Upper lobe of left lung (tissue), 4 donors: Measurements from ENCODE around the gene BFSP2.
"Not testable (repeated sequence)": the region's sequence is repeated elsewhere in the genome, so short reads cannot be mapped to it uniquely, and the experiment has no call there.

ENCODE experiments used
- CTCF ChIP-seq, 6 experiments: fragments of 450-650 bp in 4 of 6; fragments of 200-600 bp in 2 of 6; sonication (generic) in 2 of 6; IDR thresholded peaks; one replicate each; pipeline ENCODE4 v1.5.1; 2016 to 2019; ENCODE audit warnings: antibody characterized with exemption in 6 of 6
- EP300 ChIP-seq, 4 donors: sonication (generic); formaldehyde crosslinking; IDR thresholded peaks; one replicate each; pipeline ENCODE4 v1.5.1; 2017; ENCODE audit warnings: antibody characterized with exemption in 4 of 4, control low read depth in 2 of 4
- POLR2A ChIP-seq, 4 donors: fragments of 450-650 bp; IDR thresholded peaks; one replicate each; pipeline ENCODE4 v1.5.1; 2016 to 2017; ENCODE audit warnings: antibody characterized with exemption in 4 of 4, mild to moderate bottlenecking in 2 of 4
- POLR2AphosphoS5 ChIP-seq, 2 donors: sonication (generic); formaldehyde crosslinking; IDR thresholded peaks; one replicate each; pipeline ENCODE4 v1.5.1; 2017; ENCODE audit warnings: antibody characterized with exemption in 2 of 2

GRCh38 chr3:133523758-133524157 lies 123.9 kb downstream of the BFSP2 start:
- TF ChIP-seq CTCF, POLR2A, POLR2AphosphoS5, EP300 (IDR thresholded peaks at IDR 0.05): not testable (repeated sequence)
